NCI-H2227 (cell line): ENCODE results near the gene LRMDA.

Experiments
- DNase-seq: peaks from one replicate; lab custom pipeline; 2025; ENCODE audit not compliant: unreplicated experiment; lab: John Stamatoyannopoulos, UW

LRMDA gene

DNA sequence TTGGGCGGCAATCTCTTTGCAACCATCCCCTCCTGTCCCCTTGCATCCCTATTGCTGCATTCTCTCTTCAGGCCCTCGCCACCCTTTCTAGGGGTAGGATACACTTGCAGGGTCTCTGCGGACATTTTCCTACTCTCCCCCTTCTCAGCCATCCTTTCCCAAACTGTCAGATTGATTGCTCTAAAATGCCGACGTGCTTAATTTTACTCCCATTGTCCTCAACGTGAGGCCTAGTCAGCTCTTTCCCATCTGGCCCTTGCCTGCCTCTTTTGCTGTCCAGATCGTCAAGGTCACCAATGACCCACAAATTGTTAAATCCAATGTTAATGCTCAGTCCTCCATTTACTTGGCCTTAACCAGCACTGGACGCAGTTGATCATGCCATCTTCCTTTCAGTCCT is 12.7 kb upstream of the LRMDA start:
- no peak for DNase-seq

DNA sequence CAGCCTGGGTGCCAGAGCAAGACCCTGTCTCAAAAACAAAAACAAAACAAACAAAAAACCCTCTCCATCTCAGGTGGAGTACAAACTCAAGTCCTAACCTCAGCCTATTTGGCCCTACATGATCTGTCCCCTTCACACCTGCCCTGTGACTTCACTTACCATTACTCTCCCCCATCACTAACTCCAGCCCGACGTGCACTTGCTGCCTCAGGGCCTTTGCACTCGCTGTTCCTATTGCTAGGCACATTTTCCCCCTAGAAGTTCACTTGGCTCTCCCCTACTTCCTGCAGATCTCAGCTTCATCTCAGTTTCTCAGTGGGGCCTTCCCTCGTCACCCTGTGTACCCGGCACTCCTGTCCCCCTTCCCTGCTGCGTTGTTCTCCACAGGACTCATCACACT is 8.5 kb upstream of the LRMDA start:
- no peak for DNase-seq

DNA sequence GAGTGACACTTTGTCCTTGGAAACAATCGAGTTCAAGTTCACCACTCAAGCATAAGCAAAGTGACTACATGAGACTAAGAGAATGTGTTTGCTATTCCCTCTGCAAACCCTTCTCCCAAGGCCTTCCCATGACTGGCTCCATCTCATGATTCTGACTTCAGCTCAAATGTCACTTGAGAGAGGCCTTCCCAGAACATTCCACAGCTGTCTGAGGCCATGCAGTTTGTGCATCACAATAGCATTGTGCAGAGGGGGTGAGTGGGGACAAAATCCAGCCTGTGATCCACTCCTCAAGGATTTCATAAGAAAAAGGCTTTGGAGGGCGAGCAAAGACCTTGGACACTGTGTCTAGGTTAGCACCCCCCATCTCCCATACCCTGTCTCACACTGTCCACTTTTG is 6.9 kb upstream of the LRMDA start:
- no peak for DNase-seq

DNA sequence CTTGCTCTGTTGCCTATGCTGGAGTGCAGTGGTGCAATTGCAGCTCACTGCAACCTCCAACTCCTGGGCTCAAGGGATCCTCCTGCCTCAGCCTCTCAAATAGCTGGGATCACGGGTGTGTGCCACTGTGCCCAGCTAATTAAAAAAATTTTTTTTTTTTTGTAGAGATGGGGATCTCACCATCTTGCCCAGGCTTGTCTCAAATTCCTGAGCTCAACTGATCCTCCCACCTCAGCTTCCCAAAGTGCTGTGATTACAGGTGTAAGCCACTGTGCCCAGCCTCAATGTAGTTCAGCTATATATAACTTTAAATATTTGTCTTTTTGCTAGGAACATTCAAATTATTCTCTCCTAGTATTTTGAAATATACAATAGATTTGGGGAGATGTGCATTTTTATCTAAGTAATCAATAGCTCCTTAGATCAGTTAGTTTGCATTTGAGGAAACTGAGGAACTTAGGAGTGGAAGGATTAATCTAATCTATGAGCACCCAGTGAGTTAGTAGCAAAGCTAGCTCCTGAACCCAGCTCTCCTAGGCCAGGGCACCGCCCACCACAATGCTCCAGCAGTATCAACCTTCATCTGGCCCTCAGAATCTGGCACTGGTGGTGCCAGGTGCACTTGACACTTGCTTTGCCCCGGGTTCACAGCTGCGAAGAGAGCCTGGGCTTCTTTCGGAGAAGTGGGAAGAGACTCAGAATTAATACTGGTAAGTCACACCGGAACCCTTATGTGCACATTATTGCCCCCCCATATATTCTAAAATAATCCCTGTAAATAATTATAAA is 5.9 kb upstream of the LRMDA start:
- DNase-seq: no peak

DNA sequence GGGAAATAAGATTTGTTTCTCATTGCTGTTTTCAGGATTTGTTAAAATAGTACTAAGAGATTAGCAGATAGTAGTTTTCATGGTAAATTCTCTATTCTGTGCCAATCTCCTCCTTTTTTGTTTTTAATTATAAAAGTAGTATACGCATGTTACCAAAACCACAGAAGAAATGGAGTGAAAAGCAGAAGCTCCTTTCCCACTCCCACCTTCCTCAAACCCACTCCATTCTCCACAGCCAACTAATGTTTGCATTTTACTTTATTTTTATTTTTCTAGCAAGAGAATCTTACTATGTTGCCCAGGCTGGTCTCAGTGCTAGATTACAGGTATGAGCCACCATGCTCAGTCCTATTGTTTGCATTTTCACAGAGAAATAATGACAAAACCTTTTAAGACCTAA is 4.5 kb upstream of the LRMDA start:
- no peak for DNase-seq

DNA sequence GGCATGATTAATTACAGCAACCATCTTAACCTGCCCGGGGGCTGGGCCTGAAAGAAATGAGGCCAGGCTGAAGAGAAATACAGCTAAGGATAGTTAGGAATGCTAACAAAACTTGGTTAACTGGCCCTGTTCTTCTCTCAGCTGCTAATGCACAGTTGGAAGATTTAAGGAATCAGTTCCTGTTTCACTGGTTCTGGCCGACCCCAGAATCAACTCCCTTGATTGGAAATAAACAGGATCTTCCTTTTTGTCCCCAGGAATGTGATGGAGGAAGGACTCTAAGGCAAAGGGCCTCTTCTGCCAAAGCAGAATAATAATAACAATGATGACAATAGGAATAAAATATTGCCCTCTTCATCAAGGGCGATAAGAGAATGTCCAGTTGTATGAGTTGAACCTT is 3.5 kb upstream of the LRMDA start:
- no peak for DNase-seq

DNA sequence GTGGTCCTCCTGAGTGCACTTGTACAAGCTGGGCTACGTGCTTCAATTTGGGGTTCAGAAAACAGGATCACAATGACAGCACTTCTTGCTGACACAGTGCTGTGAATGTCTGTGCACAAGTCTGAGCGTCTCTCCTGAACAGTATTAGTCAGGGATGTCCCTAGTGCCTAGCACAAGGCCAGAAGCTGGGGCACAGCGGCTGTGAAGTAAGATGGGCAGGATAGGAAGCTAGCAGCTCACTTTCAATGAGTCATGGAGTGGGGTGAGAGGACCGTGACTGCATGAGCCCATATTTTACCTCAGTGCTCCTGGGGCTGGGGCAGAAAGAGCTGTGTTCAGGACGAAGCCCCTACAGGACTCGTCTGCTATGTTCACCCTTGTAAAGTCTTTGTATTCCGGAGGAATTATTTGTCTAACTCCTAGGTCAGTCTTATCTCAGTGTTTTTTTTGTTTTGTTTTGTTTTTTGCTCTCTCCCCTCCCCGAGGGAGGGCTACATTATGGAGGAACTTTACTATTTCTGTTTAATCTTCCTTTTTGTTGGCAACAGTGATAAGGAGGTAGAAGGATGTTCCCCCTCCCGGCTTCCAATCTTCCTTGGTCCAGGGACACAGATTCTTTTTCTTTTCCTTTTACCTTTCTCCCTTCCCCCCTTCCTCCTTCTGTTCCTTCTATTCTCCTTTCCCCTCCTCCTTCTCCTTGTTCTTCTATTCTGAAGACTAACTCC is 2.8 kb upstream of the LRMDA start:
- no peak for DNase-seq

DNA sequence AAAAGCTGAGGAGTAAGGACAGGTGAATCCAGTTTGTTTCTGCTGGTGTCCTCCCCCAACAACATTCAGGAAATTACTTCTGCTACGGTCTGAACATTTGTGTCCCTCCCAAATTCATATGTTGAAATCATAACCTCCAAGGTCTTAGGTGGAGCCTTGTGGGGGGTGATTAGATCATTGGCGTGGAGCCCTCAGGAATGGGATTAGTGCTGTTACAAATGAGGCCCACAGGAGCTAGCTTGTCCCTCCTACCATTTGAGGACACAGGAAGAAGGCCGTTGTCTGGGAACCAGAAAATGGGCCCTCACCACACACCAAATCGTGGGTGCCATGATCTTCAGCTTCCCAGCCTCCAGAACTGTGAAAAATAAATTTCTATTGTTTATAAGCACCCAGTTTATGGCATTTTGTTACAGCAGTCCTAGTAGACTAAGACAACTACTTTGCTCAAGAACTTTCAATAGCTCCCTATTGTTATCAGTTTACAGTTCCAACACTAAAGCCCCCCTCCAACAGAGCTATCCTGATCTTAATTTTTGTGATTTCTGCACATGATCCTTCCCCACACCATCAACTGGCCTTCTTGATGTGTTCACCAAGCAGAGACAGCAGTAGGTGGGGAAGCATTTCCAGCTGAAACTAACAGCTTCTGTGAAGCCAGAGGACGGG is 2.1 kb upstream of the LRMDA start:
- DNase-seq: no peak

DNA sequence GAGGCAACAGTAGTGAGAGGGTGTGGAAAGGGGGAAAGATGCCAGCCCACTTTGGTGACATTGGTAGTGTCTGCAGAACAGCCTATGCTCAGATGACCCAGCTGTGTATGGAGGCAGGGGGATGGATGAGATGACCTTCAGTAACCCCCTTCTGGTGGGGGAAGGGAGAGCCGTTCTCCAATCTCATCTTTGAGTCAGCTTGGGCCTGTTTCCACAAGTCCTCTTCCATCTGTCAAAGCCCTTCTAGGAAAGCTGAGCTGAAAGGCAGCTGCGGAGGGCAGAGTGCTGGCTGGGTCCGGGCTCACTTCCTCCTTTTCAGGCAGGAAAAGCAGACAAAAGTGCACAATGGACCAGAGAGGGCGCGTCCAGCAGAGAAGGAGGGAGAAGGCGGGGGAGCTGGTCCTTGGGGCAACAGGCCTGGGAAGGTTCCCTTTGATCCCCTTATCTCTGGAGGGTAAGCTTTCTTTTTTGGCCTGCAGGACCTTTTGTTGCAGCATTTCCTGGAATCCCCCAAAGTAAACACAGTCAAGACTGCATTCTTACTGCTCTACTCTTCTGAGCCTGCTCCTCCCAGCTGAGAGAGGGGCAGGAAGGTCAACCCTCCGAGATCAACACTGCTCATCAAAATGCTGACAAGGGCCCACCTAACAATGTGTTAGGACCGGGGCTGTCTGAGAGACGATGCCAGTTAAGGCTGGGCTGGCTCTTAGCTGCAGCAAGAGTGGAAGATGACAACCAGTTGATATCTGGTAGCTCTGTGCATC is 1.2 kb upstream of the LRMDA start:
- peak; percentile 31 for DNase-seq

DNA sequence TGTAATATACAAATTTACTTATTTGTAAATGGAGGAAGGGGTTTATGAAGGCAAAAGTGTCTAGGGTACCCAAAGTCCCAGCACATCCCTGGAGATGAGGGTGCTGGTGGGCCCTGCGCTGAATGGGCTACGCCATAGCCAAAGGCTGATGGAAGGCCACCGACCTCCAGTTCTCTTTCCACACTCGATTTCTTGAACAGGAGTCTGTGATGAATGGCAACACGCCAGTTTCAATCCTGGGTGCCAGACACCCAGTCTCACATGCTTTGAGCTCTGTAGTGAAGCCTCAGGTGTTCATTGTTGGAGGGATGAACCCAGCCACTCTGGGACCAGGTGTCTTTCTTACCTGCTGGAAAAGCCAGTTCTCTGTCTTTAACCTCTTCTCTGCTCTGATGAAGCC is 752 bp downstream of the LRMDA start:
- no peak for DNase-seq

DNA sequence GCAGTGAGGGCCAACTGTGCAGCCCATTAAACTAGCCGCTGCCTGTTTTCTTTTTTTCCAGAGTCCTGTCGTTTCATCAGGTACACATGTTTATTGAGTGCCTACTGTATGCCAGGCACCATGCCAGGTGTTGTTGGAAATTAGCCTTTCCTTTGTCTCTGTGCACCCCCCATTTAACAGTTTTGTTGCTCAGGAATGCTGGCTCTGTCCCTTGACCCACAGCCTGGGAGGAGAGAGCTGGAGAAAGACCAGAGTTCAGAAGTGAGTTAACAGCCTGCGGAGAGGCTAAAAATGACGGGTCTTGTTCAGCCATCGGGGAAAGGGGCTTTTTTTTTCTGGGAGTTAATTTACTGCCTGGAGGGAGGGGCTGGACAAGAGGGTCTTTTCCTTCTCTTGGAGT is 1.3 kb downstream of the LRMDA start:
- DNase-seq: no peak

DNA sequence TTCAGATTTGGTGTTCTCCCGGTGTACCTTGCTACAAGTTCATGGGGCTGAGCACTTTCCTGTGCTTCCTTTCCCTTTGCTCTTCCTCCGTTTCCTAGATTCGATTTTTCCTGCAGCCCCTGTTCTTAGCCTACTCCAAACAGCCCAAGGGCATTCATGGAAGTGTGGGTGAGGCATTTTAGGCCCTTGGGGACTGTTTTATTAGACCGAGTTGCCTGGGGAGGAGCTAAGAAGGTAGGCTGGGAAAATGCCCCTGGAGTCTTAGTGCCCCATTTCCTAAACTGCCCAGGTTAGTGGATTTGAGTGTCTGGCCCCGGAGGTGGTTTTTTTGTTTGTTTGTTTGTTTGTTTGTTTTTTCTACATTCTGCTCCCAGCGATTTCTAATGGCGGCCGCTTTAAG is 1.8 kb downstream of the LRMDA start:
- no peak for DNase-seq

DNA sequence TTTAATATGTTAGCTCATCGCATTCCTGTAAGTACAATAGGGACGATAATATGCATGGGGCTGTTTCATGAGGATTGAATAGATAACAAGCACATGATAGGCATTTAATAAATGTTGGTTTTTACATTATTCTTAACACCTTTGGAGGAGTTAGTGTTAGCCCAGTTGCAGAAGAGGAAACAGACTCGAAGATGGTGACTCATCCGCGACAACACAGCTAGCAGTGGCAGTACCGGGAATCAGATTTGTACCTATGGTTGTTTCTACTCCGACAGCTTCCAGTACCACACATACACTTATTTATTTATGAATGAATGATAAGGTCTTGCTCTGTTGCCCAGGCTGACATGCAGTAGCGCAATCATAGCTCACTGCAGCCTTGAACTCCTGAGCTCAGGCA is 2.9 kb downstream of the LRMDA start:
- DNase-seq: no peak

DNA sequence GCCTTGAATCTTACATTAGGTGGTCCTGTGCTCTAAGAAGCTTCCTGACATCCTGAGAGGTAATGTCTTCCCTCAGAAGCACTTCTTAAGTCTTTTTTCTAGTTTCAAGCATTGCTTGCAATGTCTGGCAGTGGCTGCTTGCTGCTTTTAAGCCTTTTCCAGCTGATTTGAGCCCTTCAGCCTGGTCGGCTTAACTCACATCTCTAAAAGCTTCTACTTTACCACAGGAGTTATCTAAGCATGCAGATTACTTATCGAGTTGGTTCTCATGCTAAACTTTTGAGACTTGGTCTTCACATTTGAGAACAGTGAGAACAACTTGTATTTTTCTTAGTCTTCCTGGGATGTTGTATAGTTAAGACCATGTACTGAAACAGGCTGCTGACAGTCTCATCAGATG is 3.9 kb downstream of the LRMDA start:
- DNase-seq: no peak

DNA sequence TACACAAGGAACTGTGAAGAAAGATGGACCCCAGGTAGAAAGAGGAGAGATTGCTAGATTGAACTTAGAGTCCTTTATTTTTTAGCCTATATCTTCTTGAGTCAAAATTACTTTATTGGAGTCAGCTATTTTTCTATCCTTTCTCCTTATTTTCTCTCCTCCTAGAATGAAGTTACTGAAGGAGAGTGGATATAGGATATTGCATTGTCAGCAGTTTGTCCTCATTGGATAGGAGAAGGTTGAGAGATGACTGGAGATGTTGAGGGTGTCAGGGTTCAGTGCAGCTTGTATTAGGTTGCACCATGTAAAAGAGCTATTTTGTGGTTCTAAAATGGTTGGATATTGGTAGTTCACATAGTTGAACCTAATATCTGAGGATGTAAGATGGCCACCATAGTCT is 5.5 kb downstream of the LRMDA start:
- no peak for DNase-seq

DNA sequence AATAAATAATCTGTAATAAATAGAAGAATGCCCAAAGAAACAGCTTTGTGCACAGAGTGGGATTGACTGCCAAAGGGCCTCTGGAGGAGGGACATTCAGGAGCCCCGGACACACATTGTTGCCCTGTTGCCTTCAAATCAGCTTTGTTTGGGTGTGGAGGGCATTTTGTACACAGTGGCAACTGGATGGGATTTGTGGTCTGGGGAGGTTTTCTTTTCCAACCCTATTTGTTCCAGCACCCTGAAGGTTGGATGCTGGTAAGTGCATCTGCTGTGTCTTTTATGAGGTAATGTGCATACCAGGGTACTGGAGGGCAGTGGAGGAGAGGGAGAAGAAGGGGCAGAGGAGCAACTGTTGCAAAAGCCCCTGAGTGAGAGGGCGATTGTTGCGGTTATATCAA is 6.3 kb downstream of the LRMDA start:
- no peak for DNase-seq

DNA sequence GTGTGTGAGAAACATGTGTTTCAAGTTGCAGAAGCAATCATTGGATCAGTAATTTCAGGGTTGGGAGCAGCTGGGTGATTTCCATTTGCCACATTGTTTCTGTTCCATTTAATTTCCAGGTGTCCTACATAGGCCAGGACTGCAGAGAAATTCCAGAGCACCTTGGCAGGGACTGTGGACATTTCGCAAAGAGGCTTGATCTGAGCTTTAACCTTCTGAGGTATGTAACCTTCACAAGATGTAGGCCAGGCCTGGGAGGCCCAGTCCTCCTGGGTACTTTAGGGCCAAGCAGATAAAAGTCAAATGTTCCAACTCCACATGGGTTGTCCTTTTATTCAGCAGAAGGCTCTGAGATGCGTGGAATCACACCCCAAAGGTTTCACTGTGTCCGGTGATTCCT is 6.9 kb downstream of the LRMDA start:
- no peak for DNase-seq

DNA sequence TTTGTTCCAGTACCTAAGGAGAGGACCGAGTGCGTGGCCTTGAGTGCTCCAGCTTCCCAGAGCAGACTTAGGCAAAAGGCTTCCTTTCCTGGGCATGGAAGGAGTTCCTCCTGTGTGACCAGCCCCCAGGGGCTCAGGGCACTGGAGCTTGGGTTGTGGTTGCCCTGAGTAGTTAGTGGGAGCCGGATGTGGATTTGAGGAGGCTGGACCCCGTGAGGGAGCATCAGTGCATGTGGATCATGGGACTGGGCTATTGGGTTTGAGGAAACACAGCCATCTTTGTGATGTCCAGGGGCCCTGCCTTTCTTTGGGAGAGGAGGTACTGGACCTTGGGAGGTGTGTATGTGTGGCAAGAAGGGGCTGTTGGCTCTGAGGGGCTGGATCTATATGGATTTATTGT is 8.4 kb downstream of the LRMDA start:
- no peak for DNase-seq

DNA sequence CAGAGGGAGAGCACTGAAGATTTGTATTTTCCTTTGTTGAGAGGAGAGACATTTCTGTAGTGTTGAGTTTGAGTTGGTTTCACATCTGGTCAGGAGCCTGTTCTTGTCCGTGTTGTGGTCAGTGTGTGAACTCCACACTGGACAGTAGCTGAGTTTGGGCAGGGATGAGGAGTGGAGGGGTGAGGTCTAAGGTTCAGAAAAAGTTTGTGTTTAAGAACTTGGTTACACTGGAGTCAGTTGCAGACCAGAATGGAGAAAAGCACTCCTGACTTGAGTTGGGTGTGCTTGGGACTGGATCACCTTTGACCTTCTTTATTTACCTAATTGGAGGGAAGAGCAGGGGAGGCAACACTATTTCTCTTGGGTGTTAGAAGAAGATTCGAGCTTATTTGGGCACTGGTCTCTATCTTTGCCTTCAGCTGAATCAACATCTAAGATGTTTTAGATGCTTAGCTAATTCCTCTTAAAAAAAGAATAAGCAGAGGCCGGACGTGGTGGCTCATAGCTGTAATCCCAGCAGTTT is 8.9 kb downstream of the LRMDA start:
- DNase-seq: no peak

DNA sequence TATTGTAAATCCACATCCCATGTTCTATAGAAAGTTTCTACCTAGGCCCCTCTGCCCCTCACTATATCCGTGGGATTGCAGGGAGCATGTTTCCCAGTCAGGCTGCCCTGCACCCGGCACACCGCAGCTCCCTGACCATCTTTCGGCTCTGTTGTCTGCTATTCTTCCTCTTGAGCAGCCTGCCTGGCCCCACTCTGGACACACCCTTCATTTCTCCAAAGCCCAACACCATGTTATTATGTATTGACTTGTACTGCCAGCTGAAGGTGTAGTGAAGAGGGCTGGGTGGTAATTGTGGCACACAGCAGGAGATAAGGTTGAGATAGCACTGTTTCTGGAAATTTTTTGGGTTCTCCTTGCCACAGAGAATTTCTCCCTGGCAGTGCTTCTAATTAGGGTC is 9.8 kb downstream of the LRMDA start:
- DNase-seq: peak; percentile 82

DNA sequence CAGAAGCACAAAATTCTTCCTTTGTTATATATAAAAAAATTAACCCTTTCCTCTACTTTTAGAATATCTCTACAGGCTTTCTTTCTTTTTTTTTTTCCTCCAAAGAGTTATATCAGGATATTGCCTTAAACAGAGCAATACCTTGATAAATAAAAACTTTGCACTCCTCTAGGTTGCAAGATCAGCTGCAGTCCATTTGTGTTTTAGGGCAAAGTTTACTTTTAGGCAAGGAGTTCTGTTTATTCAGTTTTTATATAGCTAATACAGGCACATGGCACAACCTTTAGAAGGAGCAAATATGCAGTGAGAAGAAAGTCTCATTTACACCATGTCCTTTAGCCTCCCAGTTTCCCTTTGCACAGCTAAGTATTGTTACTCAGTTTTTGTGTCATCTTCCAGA is 10.3 kb downstream of the LRMDA start:
- no peak for DNase-seq
